ENCODE results near the gene ACSL3. TPM values are rescaled to one million over a fixed set of nuclear protein-coding genes. Genes with fewer than 3 reads are reported as not detected.
A peak's percentile ranks its signal among the peaks of the same experiment; 100 is the strongest.

ACSL3 gene
- total RNA-seq, 1 donor from 2014 or later, result 41.2 TPM

DNA sequence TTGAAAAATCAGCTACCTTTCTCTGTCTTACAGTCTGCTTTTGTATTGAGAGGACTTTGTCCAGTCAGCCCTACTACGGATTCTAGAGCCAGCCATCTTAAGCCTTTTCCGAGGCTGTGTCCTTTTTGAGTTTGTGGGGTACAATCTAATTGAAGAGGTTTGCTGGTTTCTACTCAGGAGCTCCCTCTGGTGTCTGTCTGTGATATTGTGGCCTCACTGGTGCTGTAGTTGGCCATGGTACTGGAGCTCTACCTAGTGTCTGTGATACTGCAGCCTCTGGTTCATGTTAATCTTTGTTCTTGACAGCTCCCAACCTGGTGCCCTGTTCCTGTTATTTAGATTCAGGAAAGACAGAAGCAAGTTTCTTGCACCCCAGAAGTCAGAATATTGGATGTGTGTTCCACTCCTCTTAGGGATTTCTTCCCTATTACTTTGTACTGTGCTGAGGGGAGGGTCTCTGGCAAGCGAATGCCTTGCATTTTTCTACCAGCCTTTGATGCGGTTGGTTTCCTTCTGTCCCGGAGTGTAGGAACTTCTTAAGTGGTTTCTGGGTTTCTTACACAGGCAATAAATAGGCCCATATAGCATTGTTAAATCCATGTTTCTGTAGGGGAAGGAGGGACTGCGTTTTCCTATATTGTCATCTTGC, 78.5 kb downstream of the ACSL3 start:
- TF ChIP-seq, protein P1, sequence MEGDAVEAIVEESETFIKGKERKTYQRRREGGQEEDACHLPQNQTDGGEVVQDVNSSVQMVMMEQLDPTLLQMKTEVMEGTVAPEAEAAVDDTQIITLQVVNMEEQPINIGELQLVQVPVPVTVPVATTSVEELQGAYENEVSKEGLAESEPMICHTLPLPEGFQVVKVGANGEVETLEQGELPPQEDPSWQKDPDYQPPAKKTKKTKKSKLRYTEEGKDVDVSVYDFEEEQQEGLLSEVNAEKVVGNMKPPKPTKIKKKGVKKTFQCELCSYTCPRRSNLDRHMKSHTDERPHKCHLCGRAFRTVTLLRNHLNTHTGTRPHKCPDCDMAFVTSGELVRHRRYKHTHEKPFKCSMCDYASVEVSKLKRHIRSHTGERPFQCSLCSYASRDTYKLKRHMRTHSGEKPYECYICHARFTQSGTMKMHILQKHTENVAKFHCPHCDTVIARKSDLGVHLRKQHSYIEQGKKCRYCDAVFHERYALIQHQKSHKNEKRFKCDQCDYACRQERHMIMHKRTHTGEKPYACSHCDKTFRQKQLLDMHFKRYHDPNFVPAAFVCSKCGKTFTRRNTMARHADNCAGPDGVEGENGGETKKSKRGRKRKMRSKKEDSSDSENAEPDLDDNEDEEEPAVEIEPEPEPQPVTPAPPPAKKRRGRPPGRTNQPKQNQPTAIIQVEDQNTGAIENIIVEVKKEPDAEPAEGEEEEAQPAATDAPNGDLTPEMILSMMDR (IDR thresholded peaks at IDR 0.05), result no peak
- H3K4me3 Mint-ChIP-seq, result no peak overlapping the region

DNA sequence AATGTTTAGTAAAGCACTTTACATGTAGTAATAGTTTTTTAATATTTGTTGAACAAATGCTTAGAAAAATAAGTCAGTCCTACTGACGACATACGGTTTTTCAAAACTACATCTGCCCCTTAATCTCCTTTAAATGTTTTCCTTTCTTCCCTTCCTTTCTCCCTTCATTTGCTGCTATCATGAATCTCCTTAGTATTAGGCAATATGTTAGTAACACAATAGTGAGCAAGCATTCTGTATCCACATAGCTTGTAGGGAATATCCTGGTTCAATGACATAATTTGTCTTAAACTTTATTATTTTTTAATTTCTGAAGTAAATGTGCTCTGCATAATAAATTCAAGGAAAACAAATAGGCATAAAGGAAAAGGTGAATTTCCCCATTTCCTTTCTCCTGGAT, 79.1 kb downstream of the ACSL3 start:
- Mint-ChIP-seq H3K9me3 (peaks cover 19% of the 10 kb centered on the region), H3K36me3 (ENCODE audit: low read depth) (peaks cover 52% of the 10 kb centered on the region), H3K4me1 (no peaks in the 10 kb centered on the region), H3K4me3 (no peak overlapping the region), H3K27me3 (no peaks in the 10 kb centered on the region), H3K27ac (no peak overlapping the region)
- TF ChIP-seq, protein P1 (IDR thresholded peaks at IDR 0.05), result no peak
- ChIA-PET CTCF (interaction anchor here (0.7 to 5.1 kb wide), 9 partner anchors 9 to 240 kb away, joined by 3 to 40 read pairs (median 6); no protein-coding TSS in a partner anchor), POLR2A (no interaction called here)
- intact Hi-C loops (cut with micrococcal nuclease), result loop anchor here (1.0 kb wide), 4 partner anchors 25 to 250 kb away; no protein-coding TSS in a partner anchor
- DNase-seq (no peak), ATAC-seq (ENCODE audit: low read depth) (no peak)

More for the DNA sequence above, 78.5 kb downstream of the ACSL3 start:
- H3K4me1 Mint-ChIP-seq, result no peaks in the 10 kb centered on the region
- DNase-seq, result peak; percentile 18
- no peaks in the 10 kb centered on the region for H3K27me3 Mint-ChIP-seq
- H3K36me3 Mint-ChIP-seq (ENCODE audit: low read depth), result peaks cover 58% of the 10 kb centered on the region
- H3K27ac Mint-ChIP-seq, result no peak overlapping the region
- POLR2A ChIA-PET, result no interaction called here
- CTCF ChIA-PET, result interaction anchor here (0.7 to 5.1 kb wide), 15 partner anchors 8 to 249 kb away, joined by 3 to 40 read pairs (median 5); no protein-coding TSS in a partner anchor
- ATAC-seq (ENCODE audit: low read depth), result peak; percentile 81
- H3K9me3 Mint-ChIP-seq, result peaks cover 19% of the 10 kb centered on the region
- intact Hi-C loops (cut with micrococcal nuclease), result loop anchor here (1.0 kb wide), 4 partner anchors 24 to 249 kb away; no protein-coding TSS in a partner anchor

DNA sequence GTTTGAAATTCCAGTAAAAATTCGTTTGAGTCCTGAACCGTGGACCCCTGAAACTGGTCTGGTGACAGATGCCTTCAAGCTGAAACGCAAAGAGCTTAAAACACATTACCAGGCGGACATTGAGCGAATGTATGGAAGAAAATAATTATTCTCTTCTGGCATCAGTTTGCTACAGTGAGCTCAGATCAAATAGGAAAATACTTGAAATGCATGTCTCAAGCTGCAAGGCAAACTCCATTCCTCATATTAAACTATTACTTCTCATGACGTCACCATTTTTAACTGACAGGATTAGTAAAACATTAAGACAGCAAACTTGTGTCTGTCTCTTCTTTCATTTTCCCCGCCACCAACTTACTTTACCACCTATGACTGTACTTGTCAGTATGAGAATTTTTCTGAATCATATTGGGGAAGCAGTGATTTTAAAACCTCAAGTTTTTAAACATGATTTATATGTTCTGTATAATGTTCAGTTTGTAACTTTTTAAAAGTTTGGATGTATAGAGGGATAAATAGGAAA, 80.7 kb downstream of the ACSL3 start:
- CTCF ChIA-PET, result interaction anchor here (3.5 to 5.1 kb wide), 2 partner anchors 29 to 234 kb away, joined by 23 to 40 read pairs; no protein-coding TSS in a partner anchor
- intact Hi-C loops (cut with micrococcal nuclease), result no loop called here

DNA sequence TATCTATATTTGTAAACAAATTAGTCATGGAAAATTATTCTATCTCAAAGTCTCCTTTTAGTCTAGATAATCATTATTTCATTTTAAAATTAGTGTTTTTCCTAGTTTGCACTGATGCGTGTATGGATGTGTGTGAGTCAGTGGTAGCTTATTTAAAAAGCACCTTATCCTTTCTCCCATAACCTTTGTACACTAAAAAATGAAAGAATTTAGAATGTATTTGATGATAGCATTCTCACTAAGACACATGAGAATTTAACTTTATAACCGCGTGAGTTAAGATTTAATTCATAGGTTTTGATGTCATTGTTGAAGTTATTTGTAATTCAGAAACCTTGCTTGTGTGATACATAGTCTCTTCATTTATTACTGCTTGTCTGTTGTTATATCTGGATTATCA, 81.7 kb downstream of the ACSL3 start:
- TF ChIP-seq, protein P1 (IDR thresholded peaks at IDR 0.05), result no peak
- ChIA-PET CTCF (no interaction called here), POLR2A (no interaction called here)
- H3K27ac Mint-ChIP-seq, result no peak overlapping the region
- ATAC-seq (ENCODE audit: low read depth) (no peak), DNase-seq (no peak)
- no peak overlapping the region for H3K4me3 Mint-ChIP-seq
- intact Hi-C loops (cut with micrococcal nuclease), result no loop called here
- no peaks in the 10 kb centered on the region for H3K27me3 Mint-ChIP-seq
- peaks cover 10% of the 10 kb centered on the region for H3K9me3 Mint-ChIP-seq
- peaks cover 28% of the 10 kb centered on the region for H3K36me3 Mint-ChIP-seq (ENCODE audit: low read depth)
- no peaks in the 10 kb centered on the region for H3K4me1 Mint-ChIP-seq

More for the DNA sequence above, 80.7 kb downstream of the ACSL3 start:
- H3K4me3 Mint-ChIP-seq, result no peak overlapping the region
- no peaks in the 10 kb centered on the region for H3K27me3 Mint-ChIP-seq
- no peak overlapping the region for H3K27ac Mint-ChIP-seq
- H3K36me3 Mint-ChIP-seq (ENCODE audit: low read depth), result peaks cover 38% of the 10 kb centered on the region
- ATAC-seq (ENCODE audit: low read depth) (no peak), DNase-seq (no peak)
- POLR2A ChIA-PET, result no interaction called here
- TF ChIP-seq, protein P1 (IDR thresholded peaks at IDR 0.05), result no peak
- no peaks in the 10 kb centered on the region for H3K4me1 Mint-ChIP-seq
- H3K9me3 Mint-ChIP-seq, result peaks cover 15% of the 10 kb centered on the region

DNA sequence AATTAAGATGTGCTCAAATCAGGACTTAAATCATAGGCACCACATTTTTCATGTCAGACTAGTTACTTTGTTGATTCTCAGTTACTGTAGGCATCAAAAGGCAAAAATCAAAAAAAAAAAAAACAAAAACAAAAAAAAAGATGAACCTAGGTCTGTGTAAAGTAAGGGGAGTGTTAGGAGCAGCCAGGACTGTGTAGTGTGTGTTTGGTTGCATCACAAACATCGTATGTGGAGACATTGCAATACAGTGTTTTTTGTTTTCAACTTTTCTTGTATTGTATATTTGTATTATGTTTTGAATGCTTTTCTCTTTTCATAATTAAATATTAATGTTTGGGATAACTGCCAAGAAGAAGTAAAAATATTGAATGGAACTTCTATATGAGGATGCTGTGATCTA, 82.1 kb downstream of the ACSL3 start:
- CTCF ChIA-PET, result no interaction called here

More for the DNA sequence above, 82.1 kb downstream of the ACSL3 start:
- DNase-seq (no peak), ATAC-seq (ENCODE audit: low read depth) (no peak)
- peaks cover 6% of the 10 kb centered on the region for H3K9me3 Mint-ChIP-seq
- TF ChIP-seq, protein P1 (IDR thresholded peaks at IDR 0.05), result no peak
- no peak overlapping the region for H3K27ac Mint-ChIP-seq
- H3K4me3 Mint-ChIP-seq, result no peak overlapping the region
- H3K36me3 Mint-ChIP-seq (ENCODE audit: low read depth), result peaks cover 24% of the 10 kb centered on the region
- H3K27me3 Mint-ChIP-seq, result no peaks in the 10 kb centered on the region
- POLR2A ChIA-PET, result no interaction called here
- intact Hi-C loops (cut with micrococcal nuclease), result no loop called here
- H3K4me1 Mint-ChIP-seq, result no peaks in the 10 kb centered on the region
